K562 (cell line): ENCODE measurements around the gene GOLGA6L9. TPM values are rescaled to one million over a fixed set of nuclear protein-coding genes. Genes with fewer than 3 reads are reported as not detected.
"Not testable (repeated sequence)": the region's sequence is repeated elsewhere in the genome, so short reads cannot be mapped to it uniquely, and the experiment has no call there.

ENCODE experiments used
- ATAC-seq: fragments of 200-7000 bp; cut with Tn5 transposase; 3 replicates; pipeline ENCODE4 v1.9.1; 2020; ENCODE audit warnings: moderate library complexity
- BruUV-seq: library from RNA; stranded (reverse); fragments of 400-500 nt; replicated peaks from 2 replicates; lab custom pipeline; 2021; lab: Mats Ljungman, UMichigan
- CTCF ChIA-PET: fragments of 300-600 bp; formaldehyde crosslinking; extraction: SDS; loops from one replicate; lab custom pipeline; 2021; ENCODE audit warnings: low intra/inter-chr PET ratio; lab: Yijun Ruan, JAX
- POLR2A ChIA-PET: fragments of 300-600, 350-650 bp; sonication (Branson Sonifier 250); formaldehyde crosslinking; extraction: SDS; loops from one replicate; lab custom pipeline; 2021; ENCODE audit warnings: antibody characterized with exemption, inconsistent platforms; lab: Yijun Ruan, JAX
- DNase-seq, 4 experiments: peaks; one replicate each; pipeline versions ENCODE4 v3.0.0 to v3.0.0-alpha.2; 2011 to 2018; ENCODE audit warnings: low spot score in 3 of 4, mixed read lengths in 3 of 4; ENCODE audit errors: extremely low read depth in 1 of 4
- FAIRE-seq: peaks from 2 replicates; lab custom pipeline; 2011; peaks lifted over from hg19 to GRCh38; lab: Jason Lieb, UNC
- H2AFZ ChIP-seq: 2 replicates; pipeline ENCODE4 v1.6.0; 2011; ENCODE audit warnings: low read depth, low read length, control low read depth, inconsistent platforms
- H3K27ac ChIP-seq: fragments of 200-600 bp; 3 replicates; pipeline ENCODE4 v1.8.0; 2011; ENCODE audit warnings: low read depth, mild to moderate bottlenecking, control low read depth, inconsistent platforms, low read length, moderate library complexity, mixed read lengths; ENCODE audit errors: extremely low read depth
- H3K27me3 ChIP-seq, 2 experiments: fragments of 300-600 bp in 1 of 2; 2 replicates in 1 of 2; 3 replicates in 1 of 2; pipeline versions ENCODE4 v1.6.0 to v1.8.0; 2011; ENCODE audit warnings: inconsistent platforms in 2 of 2, low read length in 2 of 2, mild to moderate bottlenecking in 1 of 2, mixed read lengths in 1 of 2, moderate library complexity in 1 of 2; ENCODE audit not compliant: control insufficient read depth in 2 of 2, insufficient read depth in 2 of 2
- H3K36me3 ChIP-seq: fragments of 300-600 bp; 3 replicates; pipeline ENCODE4 v1.8.0; 2011; ENCODE audit warnings: mild to moderate bottlenecking, low read length, inconsistent platforms; ENCODE audit not compliant: control insufficient read depth, insufficient read depth
- H3K4me1 ChIP-seq, 2 experiments: fragments of 200-600 bp in 1 of 2; replicated peaks in 1 of 2; 2 replicates in 1 of 2; 3 replicates in 1 of 2; pipeline versions ENCODE4 v1.5.1 to v1.8.0; 2011; ENCODE audit warnings: inconsistent platforms in 2 of 2, low read length in 2 of 2, mild to moderate bottlenecking in 1 of 2, mixed read lengths in 1 of 2, moderate library complexity in 1 of 2; ENCODE audit not compliant: control insufficient read depth in 2 of 2, insufficient read depth in 2 of 2
- H3K4me2 ChIP-seq: 2 replicates; pipeline ENCODE4 v1.6.1; 2011; ENCODE audit warnings: low read length, control low read depth, inconsistent platforms, mixed read lengths; ENCODE audit not compliant: insufficient read depth
- H3K4me3 ChIP-seq: fragments of 200-600 bp; sonication (generic), shearing (Covaris generic); 2 replicates; pipeline ENCODE4 v1.5.1; 2016; ENCODE audit warnings: control low read depth, inconsistent platforms
- H3K79me2 ChIP-seq: fragments of 200-600 bp; 3 replicates; pipeline ENCODE4 v1.8.0; 2011; ENCODE audit warnings: low read length, inconsistent platforms; ENCODE audit not compliant: control insufficient read depth, insufficient read depth
- H3K9ac ChIP-seq, 2 experiments: 2 replicates each; pipeline versions ENCODE4 v1.6.0 to v1.6.1; 2011; ENCODE audit warnings: low read depth in 2 of 2, low read length in 2 of 2, control low read depth in 1 of 2, inconsistent platforms in 1 of 2, mild to moderate bottlenecking in 1 of 2, mixed read lengths in 1 of 2; ENCODE audit not compliant: insufficient read depth in 1 of 2
- H3K9me1 ChIP-seq: one replicate; pipeline ENCODE4 v1.6.0; 2011; ENCODE audit warnings: inconsistent platforms, mild to moderate bottlenecking, low read length, moderate library complexity; ENCODE audit not compliant: control insufficient read depth, insufficient read depth
- H3K9me3 ChIP-seq: replicated peaks from 2 replicates; pipeline ENCODE4 v1.5.1; 2011; ENCODE audit warnings: low read depth, low read length, inconsistent platforms; ENCODE audit not compliant: control insufficient read depth, insufficient read depth
- H4K20me1 ChIP-seq: replicated peaks from 2 replicates; pipeline ENCODE4 v1.6.1; 2011; ENCODE audit warnings: low read length, inconsistent platforms, mixed read lengths; ENCODE audit not compliant: control insufficient read depth, insufficient read depth
- MEIS2 ChIP-seq: fragments of 450-650 bp; IDR thresholded peaks from 2 replicates; pipeline ENCODE4 v1.6.1; 2014; ENCODE audit warnings: mild to moderate bottlenecking; ENCODE audit not compliant: partially characterized antibody
- WGBS: fragments of 100-300 bp; shearing (Covaris generic); methylation state at CpG from one replicate; pipeline ENCODE4 v1.1.6; 2016; ENCODE audit warnings: low coverage, mixed read lengths; ENCODE audit not compliant: insufficient coverage; ENCODE audit errors: missing lambda C conversion rate; 5-methylcytosine and 5-hydroxymethylcytosine counted together
- in situ Hi-C: fragments of 300-500 bp; cut with MboI; formaldehyde crosslinking; loops from 4 replicates; pipeline ENCODE4 v1.15.0; 2018; ENCODE audit warnings: inconsistent platforms, mixed read lengths
- intact Hi-C: fragments of 100-400 bp; cut with micrococcal nuclease; formaldehyde crosslinking; loops from 2 replicates; pipeline ENCODE4 v1.14.2; 2022
- polyA plus RNA-seq, 8 experiments: library from polyadenylated mRNA; depleted of rRNA in 4 of 8; stranded (reverse) in 5 of 8; unstranded in 3 of 8; fragments of >200 nt; fragmentation: Nextera tagmentation in 2 of 8; fragmentation: Illumina TruSeq in 1 of 8; extraction: Ambion mirVana in 2 of 8; extraction: Trizol in 1 of 8; gene quantifications; 2 replicates each; pipeline versions ENCODE4 v1.2.1 to v1.2.3, GENCODE V29; 2011 to 2014; ENCODE audit warnings: inconsistent platforms in 1 of 8, missing spikeins in 1 of 8
- total RNA-seq, 7 experiments: library from RNA; depleted of rRNA in 6 of 7; stranded (reverse); fragments of >200 nt in 6 of 7; fragmentation: Illumina TruSeq in 2 of 7; extraction: Trizol in 2 of 7; gene quantifications; 2 replicates each; pipeline versions ENCODE4 v1.2.1 to v1.2.3, GENCODE V29; 2011 to 2021; ENCODE audit warnings: low replicate concordance in 1 of 7

GOLGA6L9 gene
- total and polyA plus RNA-seq, 9 of the 15 experiments (the other 6 are each of a cell fraction or from before 2014, with no cell fraction given) = 1.1 to 11.4 (median 5.8) TPM

GRCh38 chr15:82399366-82400103, 30.1 kb upstream of the GOLGA6L9 start:
- in situ Hi-C loops = loop anchor here (25.0 kb wide), 1 partner anchor 1938 kb away; no protein-coding TSS in a partner anchor
- intact Hi-C loops, H3K9me3 ChIP-seq, BruUV-seq, H4K20me1 ChIP-seq, POLR2A ChIA-PET, H3K9me1 ChIP-seq, H3K4me2 ChIP-seq, H3K36me3 ChIP-seq, H3K4me1 ChIP-seq, DNase-seq, H3K27me3 ChIP-seq, CTCF ChIA-PET, H2AFZ ChIP-seq, H3K9ac ChIP-seq, FAIRE-seq, H3K4me3 ChIP-seq: not testable (repeated sequence)
- peak; percentile 9 for TF ChIP-seq MEIS2
- 37% methylated on average over 5 of the region's 5 CpGs for WGBS
- peak overlapping the region; percentile 33; the same call in 1 of the 3 replicates for H3K27ac ChIP-seq
- ATAC-seq = peak; percentile 71
- peaks cover 40% of the 10 kb centered on the region for H3K79me2 ChIP-seq

GRCh38 chr15:82401918-82402317, 27.7 kb upstream of the GOLGA6L9 start:
- H3K9ac ChIP-seq, H3K9me3 ChIP-seq, H2AFZ ChIP-seq, H3K4me3 ChIP-seq, H3K9me1 ChIP-seq, in situ Hi-C loops, ATAC-seq, H3K27ac ChIP-seq, DNase-seq, CTCF ChIA-PET, H4K20me1 ChIP-seq, POLR2A ChIA-PET, H3K27me3 ChIP-seq, FAIRE-seq, H3K4me1 ChIP-seq, H3K4me2 ChIP-seq, intact Hi-C loops, BruUV-seq: not testable (repeated sequence)
- Histone ChIP-seq H3K79me2 (peaks cover 39% of the 10 kb centered on the region), H3K36me3 (peaks cover 10% of the 10 kb centered on the region; the same call in 2 of the 3 replicates)
- 83% methylated on average over 6 of the region's 6 CpGs for WGBS

GRCh38 chr15:82402341-82402740, 27.3 kb upstream of the GOLGA6L9 start:
- ATAC-seq, H2AFZ ChIP-seq, POLR2A ChIA-PET, H3K4me3 ChIP-seq, BruUV-seq, H4K20me1 ChIP-seq, H3K9me3 ChIP-seq, H3K4me1 ChIP-seq, CTCF ChIA-PET, H3K9ac ChIP-seq, H3K4me2 ChIP-seq, FAIRE-seq, H3K9me1 ChIP-seq, H3K27ac ChIP-seq, in situ Hi-C loops, H3K27me3 ChIP-seq, DNase-seq, intact Hi-C loops: not testable (repeated sequence)
- WGBS = 22% methylated on average over 1 of the region's 1 CpG
- H3K79me2 ChIP-seq = peaks cover 36% of the 10 kb centered on the region
- peaks cover 14% of the 10 kb centered on the region; the same call in 2 of the 3 replicates for H3K36me3 ChIP-seq
